ENCODE data around the gene CAPN5. TPM values are rescaled to one million over a fixed set of nuclear protein-coding genes. Genes with fewer than 3 reads are reported as not detected.

CAPN5 gene
- total and polyA plus RNA-seq, 10 of the 15 experiments (the other 5 are each of a cell fraction or from before 2014, with no cell fraction given), result 0.02 to 0.33 (median 0.07) TPM; not detected in 3

GRCh38 chr11:77147036-77147315, 80.2 kb downstream of the CAPN5 start (continued):
- TF ChIP-seq CUX1 (IDR thresholded peaks at IDR 0.05; ENCODE audit: insufficient replicate concordance, low read depth, low read length) (no peak), STAT1 (conservative IDR thresholded peaks at IDR 0.05) (no peak), ZBTB40 (IDR thresholded peaks at IDR 0.05; ENCODE audit: borderline replicate concordance) (no peak), BMI1 (IDR thresholded peaks at IDR 0.05; ENCODE audit: borderline replicate concordance) (no peak), ETV6 (conservative IDR thresholded peaks at IDR 0.05 in 1 of 2, IDR thresholded peaks at IDR 0.05 in 1 of 2; ENCODE audit: borderline replicate concordance in 1 of 2, low read depth in 1 of 2) (no peak), IRF3 (IDR thresholded peaks at IDR 0.05) (no peak), ZBTB33 (IDR thresholded peaks at IDR 0.05) (no peak), SIX5 (IDR thresholded peaks at IDR 0.05; ENCODE audit: low read depth, low read length, severe bottlenecking) (no peak)
